ENCODE measurements around the gene GRPEL1. TPM values are rescaled to one million over a fixed set of nuclear protein-coding genes. Genes with fewer than 3 reads are reported as not detected.

GRPEL1 gene
- total RNA-seq, 1 experiment from 2014 or later = 40.7 TPM

DNA sequence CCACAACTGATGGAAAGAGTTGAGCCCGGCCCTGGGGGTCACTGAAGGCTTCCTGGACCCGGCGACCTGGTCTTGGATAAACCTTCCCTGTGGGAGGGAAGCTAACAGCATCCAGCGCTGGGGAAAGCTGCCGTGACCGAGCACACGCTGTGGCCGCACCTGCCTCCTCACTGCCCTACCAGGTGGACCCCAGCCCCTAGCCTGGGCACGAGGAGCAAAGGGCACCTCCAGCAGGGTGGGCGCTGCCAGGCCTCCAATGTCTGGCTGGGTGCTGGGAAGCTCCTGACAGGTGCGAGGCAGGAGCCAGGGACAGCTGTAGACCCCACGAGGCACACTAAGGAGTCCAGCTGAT, 16.7 kb downstream of the GRPEL1 start:
- H3K36me3 Mint-ChIP-seq (ENCODE audit: insufficient read depth in 1 of 3, low read depth in 3 of 3) = peaks cover 4 to 20% (median 13%) of the 10 kb centered on the region in 3 experiments; a peak in 6 of 7 replicates
- H3K27ac Mint-ChIP-seq = peak overlapping the region in 1 of 3 experiments; percentile 18; a peak in 1 of 7 replicates
- Histone ChIP-seq H3T11ph (ENCODE audit: low read length) (no peak overlapping the region), H4K8ac (replicated peaks; ENCODE audit: insufficient read length, low read depth, low read length) (no peak overlapping the region), H3K9me3 (ENCODE audit: control insufficient read depth, low read depth, low read length) (no peaks in the 10 kb centered on the region), H3K4me1 (ENCODE audit: insufficient read depth, low read length) (no peaks in the 10 kb centered on the region), H3K4ac (ENCODE audit: low read depth, low read length) (no peak overlapping the region), H3K23me2 (ENCODE audit: insufficient read length, low read depth, low read length, poor library complexity, severe bottlenecking) (no peaks in the 10 kb centered on the region), H3K79me1 (ENCODE audit: insufficient read depth, low read depth, low read length, poor library complexity, severe bottlenecking) (no peaks in the 10 kb centered on the region), H3K9ac (ENCODE audit: extremely low read depth, insufficient read length, low read length) (no peak overlapping the region), H2BK20ac (ENCODE audit: low read depth, low read length, poor library complexity, severe bottlenecking) (no peak overlapping the region), H4K91ac (ENCODE audit: insufficient read length, low read depth, low read length) (no peak overlapping the region), H2BK12ac (ENCODE audit: insufficient read length, low read depth, low read length) (no peak overlapping the region), H3K27me3 (ENCODE audit: insufficient read depth, low read length) (no peaks in the 10 kb centered on the region), H2BK120ac (ENCODE audit: low read depth, low read length, poor library complexity, severe bottlenecking) (no peak overlapping the region), H3K18ac (ENCODE audit: insufficient read length, low read depth, low read length) (no peak overlapping the region), H2BK15ac (ENCODE audit: low read depth, low read length) (no peak overlapping the region), H3K23ac (ENCODE audit: insufficient read length, low read depth, low read length) (no peak overlapping the region), H3K4me2 (ENCODE audit: insufficient read depth, insufficient read length, low read length) (no peak overlapping the region), H3K79me2 (ENCODE audit: insufficient read depth, low read length) (peaks cover 6% of the 10 kb centered on the region), H2BK5ac (ENCODE audit: insufficient read length, low read length) (no peak overlapping the region), H4K5ac (ENCODE audit: insufficient read length, low read depth, low read length) (no peak overlapping the region), H4K20me1 (ENCODE audit: control insufficient read depth, insufficient read depth, insufficient read length) (no peaks in the 10 kb centered on the region), H2AK5ac (ENCODE audit: insufficient read length, low read length) (no peak overlapping the region), H3K14ac (ENCODE audit: insufficient read depth, low read length) (no peak overlapping the region), H2AFZ (ENCODE audit: low read length) (no peak overlapping the region), H3K56ac (ENCODE audit: insufficient read length, low read depth, low read length) (no peak overlapping the region), H3K27ac (ENCODE audit: insufficient read length, low read depth, low read length) (no peak overlapping the region)
- no peaks in the 10 kb centered on the region for H3K27me3 Mint-ChIP-seq (ENCODE audit: low read depth)
- no peak overlapping the region for H3K4me3 Mint-ChIP-seq
- WGBS (ENCODE audit: extremely low coverage, insufficient read length, low lambda C conversion rate) = no CpG with 5 or more reads among the region's 12 CpGs
- peaks cover 13 to 25% of the 10 kb centered on the region in 2 experiments for H3K4me1 Mint-ChIP-seq
- TF ChIP-seq, protein P1, sequence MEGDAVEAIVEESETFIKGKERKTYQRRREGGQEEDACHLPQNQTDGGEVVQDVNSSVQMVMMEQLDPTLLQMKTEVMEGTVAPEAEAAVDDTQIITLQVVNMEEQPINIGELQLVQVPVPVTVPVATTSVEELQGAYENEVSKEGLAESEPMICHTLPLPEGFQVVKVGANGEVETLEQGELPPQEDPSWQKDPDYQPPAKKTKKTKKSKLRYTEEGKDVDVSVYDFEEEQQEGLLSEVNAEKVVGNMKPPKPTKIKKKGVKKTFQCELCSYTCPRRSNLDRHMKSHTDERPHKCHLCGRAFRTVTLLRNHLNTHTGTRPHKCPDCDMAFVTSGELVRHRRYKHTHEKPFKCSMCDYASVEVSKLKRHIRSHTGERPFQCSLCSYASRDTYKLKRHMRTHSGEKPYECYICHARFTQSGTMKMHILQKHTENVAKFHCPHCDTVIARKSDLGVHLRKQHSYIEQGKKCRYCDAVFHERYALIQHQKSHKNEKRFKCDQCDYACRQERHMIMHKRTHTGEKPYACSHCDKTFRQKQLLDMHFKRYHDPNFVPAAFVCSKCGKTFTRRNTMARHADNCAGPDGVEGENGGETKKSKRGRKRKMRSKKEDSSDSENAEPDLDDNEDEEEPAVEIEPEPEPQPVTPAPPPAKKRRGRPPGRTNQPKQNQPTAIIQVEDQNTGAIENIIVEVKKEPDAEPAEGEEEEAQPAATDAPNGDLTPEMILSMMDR (conservative IDR thresholded peaks at IDR 0.05) = no peak
- no peak for DNase-seq
- no peaks in the 10 kb centered on the region for H3K9me3 Mint-ChIP-seq

Measured in H9 (cell line).